M059J (cell line): Measurements from ENCODE around the gene ATAD2B. TPM values are rescaled to one million over a fixed set of nuclear protein-coding genes. Genes with fewer than 3 reads are reported as not detected.
A peak's percentile ranks its signal among the peaks of the same experiment; 100 is the strongest.
"Not testable (repeated sequence)": the region's sequence is repeated elsewhere in the genome, so short reads cannot be mapped to it uniquely, and the experiment has no call there.

Experiments used
- DNase-seq: peaks from one replicate; pipeline ENCODE4 v3.0.0-alpha.2; 2012; ENCODE audit warnings: low read depth
- total RNA-seq: library from RNA; depleted of rRNA; stranded (reverse); fragments of >200 nt; shearing (Covaris generic); gene quantifications from 2 replicates; pipeline ENCODE4 v1.2.3, GENCODE V29; 2014

The ATAD2B gene
- total RNA-seq, 1 experiment from 2014 or later = 3.8 TPM

- DNase-seq = no peak
Measured at GRCh38 chr2:23746141-23746863, 180.6 kb downstream of the ATAD2B start.

GRCh38 chr2:23745726-23746105 is 181.2 kb downstream of the ATAD2B start:
- peak; percentile 20 for DNase-seq

- DNase-seq = no peak
Measured at GRCh38 chr2:23745068-23745725, 181.7 kb downstream of the ATAD2B start.

GRCh38 chr2:23736783-23737182 is 190.1 kb downstream of the ATAD2B start:
- DNase-seq = not testable (repeated sequence)

- no peak for DNase-seq
Measured at GRCh38 chr2:23734416-23734815, 192.5 kb downstream of the ATAD2B start.

GRCh38 chr2:23723029-23723428 is 203.9 kb downstream of the ATAD2B start:
- not testable (repeated sequence) for DNase-seq

GRCh38 chr2:23722255-23722654 is 204.7 kb downstream of the ATAD2B start:
- no peak for DNase-seq

GRCh38 chr2:23721454-23721826 is 205.5 kb downstream of the ATAD2B start:
- no peak for DNase-seq

GRCh38 chr2:23720705-23721453 is 206.0 kb downstream of the ATAD2B start:
- DNase-seq = no peak

- no peak for DNase-seq
Measured at GRCh38 chr2:23719716-23720115, 207.2 kb downstream of the ATAD2B start.

- no peak for DNase-seq
Measured at GRCh38 chr2:23718931-23719700, 207.8 kb downstream of the ATAD2B start.

GRCh38 chr2:23713351-23713750 is 213.6 kb downstream of the ATAD2B start:
- DNase-seq = no peak

GRCh38 chr2:23712756-23713151 is 214.2 kb downstream of the ATAD2B start:
- DNase-seq = no peak

- DNase-seq = no peak
Measured at GRCh38 chr2:23711979-23712755, 214.8 kb downstream of the ATAD2B start.

- DNase-seq = no peak
Measured at GRCh38 chr2:23709311-23709710, 217.6 kb downstream of the ATAD2B start.

GRCh38 chr2:23708771-23709170 is 218.2 kb downstream of the ATAD2B start:
- DNase-seq = no peak

- DNase-seq = no peak
Measured at GRCh38 chr2:23707096-23707495, 219.8 kb downstream of the ATAD2B start.

GRCh38 chr2:23706613-23707078 is 220.3 kb downstream of the ATAD2B start:
- DNase-seq = no peak

GRCh38 chr2:23705771-23706612 is 220.9 kb downstream of the ATAD2B start:
- no peak for DNase-seq
